H1 (cell line): ENCODE measurements around the gene MRPL28. TPM values are rescaled to one million over a fixed set of nuclear protein-coding genes. Genes with fewer than 3 reads are reported as not detected.

Experiments used
- CTCF ChIA-PET: fragments of 300-600 bp; sonication (Branson Sonifier 250); formaldehyde crosslinking; loops from one replicate; lab custom pipeline; 2021; ENCODE audit not compliant: partially characterized antibody; lab: Charles Lee
- POLR2A ChIA-PET: fragments of 300-600 bp; sonication (Branson Sonifier 250); formaldehyde crosslinking; loops from one replicate; lab custom pipeline; 2021; ENCODE audit warnings: inconsistent platforms; ENCODE audit not compliant: partially characterized antibody; lab: Charles Lee
- DNase-seq, 2 experiments: peaks; one replicate each; pipeline versions ENCODE4 v3.0.0 to v3.0.0-alpha.2; 2010 to 2022; ENCODE audit warnings: low spot score in 2 of 2, low read depth in 1 of 2, mixed read lengths in 1 of 2
- FAIRE-seq: peaks from 2 replicates; lab custom pipeline; 2011; peaks lifted over from hg19 to GRCh38; lab: Jason Lieb, UNC
- H2AFZ ChIP-seq: 2 replicates; pipeline ENCODE4 v1.8.1; 2012; ENCODE audit warnings: low read length, inconsistent platforms
- H2AK5ac ChIP-seq: 2 replicates; pipeline ENCODE4 v1.6.1; 2013; ENCODE audit warnings: low read depth, low read length
- H2BK120ac ChIP-seq: replicated peaks from 2 replicates; pipeline ENCODE3; 2013; ENCODE audit warnings: low read depth, low read length, inconsistent platforms
- H2BK12ac ChIP-seq: 2 replicates; pipeline ENCODE4 v1.6.1; 2013; ENCODE audit warnings: low read depth, low read length
- H2BK15ac ChIP-seq: 2 replicates; pipeline ENCODE4 v1.6.1; 2013; ENCODE audit warnings: low read length
- H2BK20ac ChIP-seq: 2 replicates; pipeline ENCODE4 v1.6.1; 2013; ENCODE audit warnings: low read length
- H2BK5ac ChIP-seq: 2 replicates; pipeline ENCODE4 v1.6.1; 2013; ENCODE audit warnings: low read depth, low read length
- H3K14ac ChIP-seq: 2 replicates; pipeline ENCODE4 v1.6.1; 2013; ENCODE audit warnings: inconsistent platforms; ENCODE audit not compliant: insufficient read length
- H3K18ac ChIP-seq: 2 replicates; pipeline ENCODE4 v1.6.1; 2013; ENCODE audit warnings: low read length; ENCODE audit errors: extremely low read depth
- H3K23ac ChIP-seq: 2 replicates; pipeline ENCODE4 v1.6.1; 2013; ENCODE audit warnings: inconsistent platforms; ENCODE audit not compliant: insufficient read length
- H3K23me2 ChIP-seq: 2 replicates; pipeline ENCODE4 v1.6.1; 2013; ENCODE audit warnings: low read depth, low read length
- H3K27ac ChIP-seq: 2 replicates; pipeline ENCODE4 v1.6.1; 2011; ENCODE audit warnings: low read depth, low read length, inconsistent platforms
- H3K27me3 ChIP-seq, 4 experiments: replicated peaks in 1 of 4; 1 replicate in 1 of 4; 2 replicates in 3 of 4; pipeline versions ENCODE4 v1.6.1 to v1.8.1; 2011 to 2013; ENCODE audit warnings: low read length in 3 of 4, mild to moderate bottlenecking in 3 of 4, inconsistent platforms in 2 of 4, mixed read lengths in 2 of 4, moderate library complexity in 1 of 4; ENCODE audit not compliant: control insufficient read depth in 3 of 4, insufficient read depth in 3 of 4; ENCODE audit errors: extremely low read depth in 1 of 4
- H3K36me3 ChIP-seq, 4 experiments: 2 replicates each; pipeline versions ENCODE4 v1.6.1 to v1.8.1; 2011 to 2013; ENCODE audit warnings: mild to moderate bottlenecking in 4 of 4, low read length in 3 of 4, moderate library complexity in 2 of 4, control low read depth in 1 of 4, inconsistent platforms in 1 of 4; ENCODE audit not compliant: insufficient read depth in 4 of 4, control insufficient read depth in 2 of 4
- H3K4ac ChIP-seq: replicated peaks from 2 replicates; pipeline ENCODE3; 2013; ENCODE audit warnings: low read length, low read depth, mixed read lengths, inconsistent platforms; ENCODE audit not compliant: insufficient read length
- H3K4me1 ChIP-seq, 4 experiments: replicated peaks in 1 of 4; 1 replicate in 1 of 4; 2 replicates in 3 of 4; pipeline versions ENCODE4 v1.6.1 to v1.8.1; 2011 to 2013; ENCODE audit warnings: low read length in 3 of 4, inconsistent platforms in 2 of 4, mixed read lengths in 1 of 4; ENCODE audit not compliant: insufficient read depth in 4 of 4, control insufficient read depth in 3 of 4
- H3K4me2 ChIP-seq, 2 experiments: 2 replicates each; pipeline versions ENCODE4 v1.6.1 to v1.8.1; 2011 to 2013; ENCODE audit warnings: low read depth in 2 of 2, low read length in 2 of 2, control low read depth in 1 of 2, inconsistent platforms in 1 of 2, mild to moderate bottlenecking in 1 of 2; ENCODE audit not compliant: insufficient read depth in 1 of 2
- H3K4me3 ChIP-seq, 4 experiments: fragments of 200-600, 300-600 bp in 1 of 4; sonication (generic), shearing (Covaris generic), sonication (Bioruptor Twin) in 1 of 4; 2 replicates each; pipeline versions ENCODE4 v1.5.1 to v1.8.1; 2011 to 2016; ENCODE audit warnings: low read length in 4 of 4, low read depth in 3 of 4, control low read depth in 2 of 4, inconsistent platforms in 2 of 4, mild to moderate bottlenecking in 2 of 4, mixed read lengths in 1 of 4, moderate library complexity in 1 of 4; ENCODE audit not compliant: insufficient read depth in 2 of 4; ENCODE audit errors: extremely low read depth in 1 of 4
- H3K56ac ChIP-seq: replicated peaks from 2 replicates; pipeline ENCODE3; 2013; ENCODE audit warnings: low read depth, mild to moderate bottlenecking, mixed read lengths, low read length, inconsistent platforms; ENCODE audit not compliant: insufficient read length
- H3K79me1 ChIP-seq: 2 replicates; pipeline ENCODE4 v1.6.1; 2013; ENCODE audit warnings: low read depth, low read length, control low read depth
- H3K79me2 ChIP-seq, 2 experiments: 2 replicates each; pipeline versions ENCODE4 v1.6.1 to v1.8.1; 2012 to 2013; ENCODE audit warnings: low read length in 2 of 2, mild to moderate bottlenecking in 2 of 2, inconsistent platforms in 1 of 2; ENCODE audit not compliant: insufficient read depth in 2 of 2, control insufficient read depth in 1 of 2
- H3K9ac ChIP-seq, 4 experiments: replicated peaks in 1 of 4; 1 replicate in 1 of 4; 2 replicates in 3 of 4; pipeline versions ENCODE4 v1.6.1 to v1.8.1; 2011 to 2013; ENCODE audit warnings: low read depth in 3 of 4, low read length in 3 of 4, control low read depth in 2 of 4, mild to moderate bottlenecking in 2 of 4, moderate library complexity in 2 of 4, inconsistent platforms in 1 of 4; ENCODE audit errors: extremely low read depth in 1 of 4
- H3K9me3 ChIP-seq, 2 experiments: 2 replicates each; pipeline versions ENCODE4 v1.6.1 to v1.8.1; 2012 to 2013; ENCODE audit warnings: mild to moderate bottlenecking in 2 of 2, moderate library complexity in 2 of 2, control low read depth in 1 of 2, inconsistent platforms in 1 of 2, low read depth in 1 of 2, low read length in 1 of 2, mixed read lengths in 1 of 2; ENCODE audit not compliant: insufficient read depth in 2 of 2
- H4K20me1 ChIP-seq, 2 experiments: replicated peaks in 1 of 2; 2 replicates each; pipeline versions ENCODE3 to v1.8.1; 2011 to 2013; ENCODE audit warnings: inconsistent platforms in 2 of 2, low read length in 2 of 2, mild to moderate bottlenecking in 1 of 2; ENCODE audit not compliant: insufficient read depth in 2 of 2, control insufficient read depth in 1 of 2
- H4K5ac ChIP-seq: 2 replicates; pipeline ENCODE4 v1.6.1; 2013; ENCODE audit warnings: low read length, low read depth, mixed read lengths, inconsistent platforms; ENCODE audit not compliant: insufficient read length
- H4K8ac ChIP-seq: 2 replicates; pipeline ENCODE4 v1.8.0; 2013; ENCODE audit warnings: mild to moderate bottlenecking, moderate library complexity, low read length, inconsistent platforms; ENCODE audit not compliant: insufficient read depth; ENCODE audit errors: extremely low read depth
- H4K91ac ChIP-seq: replicated peaks from 2 replicates; pipeline ENCODE3; 2013; ENCODE audit warnings: low read length, mixed read lengths, inconsistent platforms; ENCODE audit not compliant: insufficient read length
- ATF2 ChIP-seq: IDR thresholded peaks from 2 replicates; pipeline ENCODE4 v1.6.1; 2012; ENCODE audit warnings: low read length, inconsistent platforms
- BCL11A ChIP-seq, 2 experiments: IDR thresholded peaks; one replicate each; pipeline ENCODE4 v1.6.1; 2011; ENCODE audit warnings: low read depth in 2 of 2, low read length in 2 of 2, mild to moderate bottlenecking in 2 of 2
- BRCA1 ChIP-seq: IDR thresholded peaks from 2 replicates; pipeline ENCODE4 v1.6.1; 2012; ENCODE audit warnings: low read depth, low read length, improper control_type of control experiment
- CHD2 ChIP-seq: IDR thresholded peaks from 2 replicates; pipeline ENCODE4 v1.6.1; 2012; ENCODE audit warnings: low read length, improper control_type of control experiment
- CREB1 ChIP-seq: IDR thresholded peaks from 2 replicates; pipeline ENCODE4 v1.6.1; 2012; ENCODE audit warnings: inconsistent platforms
- JUN ChIP-seq: IDR thresholded peaks from 2 replicates; pipeline ENCODE4 v1.6.1; 2011; ENCODE audit warnings: low read depth, mild to moderate bottlenecking, improper control_type of control experiment, low read length
- JUND ChIP-seq: IDR thresholded peaks from 2 replicates; pipeline ENCODE4 v1.6.1; 2011; ENCODE audit warnings: mild to moderate bottlenecking, improper control_type of control experiment, low read length
- POLR2AphosphoS5 ChIP-seq: IDR thresholded peaks from 2 replicates; pipeline ENCODE4 v1.6.1; 2011; ENCODE audit warnings: low read depth, low read length
- RNF2 ChIP-seq: fragments of 200-900, 300-1000 bp; sonication (generic); IDR thresholded peaks from 2 replicates; pipeline ENCODE4 v1.7.1; 2016; ENCODE audit warnings: borderline replicate concordance, low read depth, mild to moderate bottlenecking, antibody characterized with exemption, low read length; ENCODE audit not compliant: poor library complexity, severe bottlenecking; ENCODE audit errors: missing control alignments
- TBP ChIP-seq: IDR thresholded peaks from 2 replicates; pipeline ENCODE4 v1.6.1; 2011; ENCODE audit warnings: low read depth, low read length, improper control_type of control experiment
- TCF12 ChIP-seq: IDR thresholded peaks from 2 replicates; pipeline ENCODE4 v1.6.1; 2011; ENCODE audit warnings: low read depth, mild to moderate bottlenecking, low read length
- WGBS, 2 experiments: shearing (Covaris generic) in 1 of 2; methylation state at CpG; one replicate each; pipeline versions ENCODE4 v1.1.6 to v1.1.7; 2013 to 2015; ENCODE audit warnings: low lambda C conversion rate in 2 of 2, mixed read lengths in 2 of 2, inconsistent platforms in 1 of 2, low coverage in 1 of 2, missing lambda C conversion rate in 1 of 2; ENCODE audit not compliant: insufficient replicate concordance in 2 of 2, insufficient coverage in 1 of 2, insufficient read length in 1 of 2; ENCODE audit errors: extremely low coverage in 1 of 2, missing lambda C conversion rate in 1 of 2; 5-methylcytosine and 5-hydroxymethylcytosine counted together
- polyA plus RNA-seq, 7 experiments: library from polyadenylated mRNA; depleted of rRNA in 3 of 7; stranded (reverse) in 5 of 7; unstranded in 2 of 7; fragments of >200 nt in 5 of 7; fragments of 200-250 nt in 2 of 7; gene quantifications; 1 replicate in 5 of 7; 2 replicates in 1 of 7; 4 replicates in 1 of 7; pipeline versions ENCODE4 v1.2.1 to v1.2.3, GENCODE V29; 2011 to 2013; ENCODE audit warnings: missing spikeins in 2 of 7, mixed read lengths in 2 of 7
- total RNA-seq: library from RNA; stranded (reverse); fragmentation: NEBNext Ultra II Directional; extraction: Animal tissue kit (Norgen Biotek cat#: 25700); gene quantifications from 2 replicates; pipeline ENCODE4 v1.2.1, GENCODE V29; 2021

MRPL28 gene
- total and polyA plus RNA-seq, 2 of the 8 experiments (the other 6 are each of a cell fraction or from before 2014, with no cell fraction given), result 88.9 to 188 TPM

- no peak overlapping the region for H2AFZ ChIP-seq
- H3K23ac ChIP-seq, result no peak overlapping the region
- H3K4me3 ChIP-seq, result no peak overlapping the region
- ChIA-PET POLR2A (interaction anchor here (0.6 to 2.5 kb wide), 11 partner anchors 7 to 377 kb away, joined by 3 to 11 read pairs (median 4); no protein-coding TSS in a partner anchor), CTCF (interaction anchor here (0.6 to 1.8 kb wide), 10 partner anchors 9 to 341 kb away, joined by 3 to 5 read pairs (median 3); no protein-coding TSS in a partner anchor)
- peaks cover 8 to 38% of the 10 kb centered on the region in 2 experiments for H4K20me1 ChIP-seq
- no peak overlapping the region for H3K14ac ChIP-seq
- peaks cover 0 to 10% (median 9%) of the 10 kb centered on the region in 4 experiments; a peak in 5 of 7 replicates for H3K4me1 ChIP-seq
- no peak overlapping the region for H4K8ac ChIP-seq
- H3K56ac ChIP-seq, result no peak overlapping the region
- 96% methylated on average over 31 of the region's 31 CpGs; no CpG with 5 or more reads in 1 of the 2 experiments for WGBS, 2 experiments
- no peak overlapping the region for H2BK12ac ChIP-seq
- no peak overlapping the region for H3K4ac ChIP-seq
- no peak overlapping the region for H3K27ac ChIP-seq
- H3K9me3 ChIP-seq, result no peaks in the 10 kb centered on the region
- no peak overlapping the region for H3K4me2 ChIP-seq
- no peak overlapping the region for H2AK5ac ChIP-seq
- no peak overlapping the region for H4K91ac ChIP-seq
- no peaks in the 10 kb centered on the region; the same call in 1 of the 2 replicates for H3K23me2 ChIP-seq
- no peak overlapping the region for H2BK120ac ChIP-seq
- FAIRE-seq, result no peak
- no peak overlapping the region for H2BK15ac ChIP-seq
- no peak overlapping the region for H3K9ac ChIP-seq
- H3K36me3 ChIP-seq, result peaks cover 23 to 65% (median 48%) of the 10 kb centered on the region in 4 experiments
- H3K18ac ChIP-seq, result no peak overlapping the region
- no peak overlapping the region for H4K5ac ChIP-seq
- DNase-seq, result peak in 1 of 2 experiments; percentile 47
- no peak overlapping the region for H2BK20ac ChIP-seq
- H2BK5ac ChIP-seq, result peak overlapping the region; percentile 52
- H3K79me2 ChIP-seq, result no peaks in the 10 kb centered on the region; a peak in 1 of 4 replicates
- H3K79me1 ChIP-seq, result no peaks in the 10 kb centered on the region; the same call in 1 of the 2 replicates
- no peaks in the 10 kb centered on the region for H3K27me3 ChIP-seq
- no peak for TF ChIP-seq TBP
- TF ChIP-seq CREB1, result no peak
- TF ChIP-seq ATF2, result no peak
- TF ChIP-seq CHD2, result no peak
- TF ChIP-seq POLR2AphosphoS5, result no peak
- no peak for TF ChIP-seq TCF12
- TF ChIP-seq JUN, result no peak
- TF ChIP-seq JUND, result no peak
- TF ChIP-seq RNF2, result no peak
- TF ChIP-seq BCL11A (IDR thresholded peaks at IDR 0.05; ENCODE audit: low read depth in 2 of 2, low read length in 2 of 2), result no peak
- TF ChIP-seq BRCA1, result no peak
Observed at GRCh38 chr16:371515-372301, 1.4 kb upstream of the MRPL28 start.
